ENCODE results near the gene TTC19. TPM values are rescaled to one million over a fixed set of nuclear protein-coding genes. Genes with fewer than 3 reads are reported as not detected.

Gene TTC19
- total and polyA plus RNA-seq, 4 donors, result 16.1 to 29.8 (median 24.6) TPM

DNA sequence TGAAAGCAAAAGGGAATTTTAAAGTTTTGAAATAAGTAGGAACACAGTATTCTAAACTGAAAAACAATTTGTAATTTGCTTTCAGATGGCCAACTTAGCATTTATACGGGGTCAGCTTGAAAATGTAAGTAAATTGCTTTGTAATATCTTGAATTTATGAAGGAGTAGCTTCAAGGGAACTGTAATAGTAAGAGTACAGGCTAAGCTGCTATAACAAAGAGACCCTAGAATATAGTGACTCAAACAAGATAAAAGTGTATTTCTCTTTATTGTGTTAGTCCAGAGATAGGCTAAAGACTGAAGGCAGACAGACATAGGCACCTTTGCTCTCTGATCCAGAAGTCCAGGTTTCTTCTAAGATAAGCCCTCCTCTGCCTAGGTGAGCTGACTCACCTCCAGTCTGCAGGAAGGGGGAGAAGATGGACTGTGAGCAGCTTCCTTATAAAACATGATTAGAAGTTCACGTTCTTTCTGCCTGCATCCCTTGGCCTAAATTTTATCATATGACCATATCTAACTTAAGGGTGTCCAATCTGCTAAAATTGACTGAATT, 3.2 kb downstream of the TTC19 start:
- Histone ChIP-seq H3K36me3 (ENCODE audit: control insufficient read depth in 4 of 4, insufficient read depth in 3 of 4, low read depth in 1 of 4, low read length in 3 of 4) (peaks cover 7 to 60% (median 49%) of the 10 kb centered on the region in 4 donors), H3K27me3 (ENCODE audit: control insufficient read depth in 4 of 4, insufficient read depth in 4 of 4, low read length in 3 of 4) (no peaks in the 10 kb centered on the region), H3K4me1 (ENCODE audit: control insufficient read depth in 4 of 4, insufficient read depth in 4 of 4, low read length in 3 of 4) (peaks cover 3 to 16% (median 8%) of the 10 kb centered on the region in 4 donors), H3K9me3 (ENCODE audit: control insufficient read depth in 4 of 4, low read length in 3 of 4) (no peaks in the 10 kb centered on the region), H3K9ac (ENCODE audit: low read depth in 1 of 2, low read length in 2 of 2) (no peak overlapping the region), H3K4me3 (ENCODE audit: low read depth in 1 of 3, low read length in 3 of 3) (no peak overlapping the region), H3K27ac (ENCODE audit: low read depth in 1 of 2, low read length in 2 of 2) (no peak overlapping the region)
- no peak for DNase-seq (ENCODE audit: low spot score)
- TF ChIP-seq FOXA2 (IDR thresholded peaks at IDR 0.05) (no peak), JUND (IDR thresholded peaks at IDR 0.05) (no peak), TAF1 (conservative IDR thresholded peaks at IDR 0.05) (no peak), FOXA1 (IDR thresholded peaks at IDR 0.05) (no peak), RAD21 (IDR thresholded peaks at IDR 0.05) (no peak), NR2F2 (IDR thresholded peaks at IDR 0.05) (no peak), GABPA (IDR thresholded peaks at IDR 0.05 in 1 of 2, conservative IDR thresholded peaks at IDR 0.05 in 1 of 2) (no peak), EGR1 (IDR thresholded peaks at IDR 0.05; ENCODE audit: low read depth in 2 of 2) (no peak), RXRA (IDR thresholded peaks at IDR 0.05) (no peak), HNF4A (conservative IDR thresholded peaks at IDR 0.05) (no peak), YY1 (IDR thresholded peaks at IDR 0.05) (no peak)
- TF ChIP-seq, protein P1, sequence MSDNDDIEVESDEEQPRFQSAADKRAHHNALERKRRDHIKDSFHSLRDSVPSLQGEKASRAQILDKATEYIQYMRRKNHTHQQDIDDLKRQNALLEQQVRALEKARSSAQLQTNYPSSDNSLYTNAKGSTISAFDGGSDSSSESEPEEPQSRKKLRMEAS (IDR thresholded peaks at IDR 0.05), result no peak
- TF ChIP-seq, protein P2, sequence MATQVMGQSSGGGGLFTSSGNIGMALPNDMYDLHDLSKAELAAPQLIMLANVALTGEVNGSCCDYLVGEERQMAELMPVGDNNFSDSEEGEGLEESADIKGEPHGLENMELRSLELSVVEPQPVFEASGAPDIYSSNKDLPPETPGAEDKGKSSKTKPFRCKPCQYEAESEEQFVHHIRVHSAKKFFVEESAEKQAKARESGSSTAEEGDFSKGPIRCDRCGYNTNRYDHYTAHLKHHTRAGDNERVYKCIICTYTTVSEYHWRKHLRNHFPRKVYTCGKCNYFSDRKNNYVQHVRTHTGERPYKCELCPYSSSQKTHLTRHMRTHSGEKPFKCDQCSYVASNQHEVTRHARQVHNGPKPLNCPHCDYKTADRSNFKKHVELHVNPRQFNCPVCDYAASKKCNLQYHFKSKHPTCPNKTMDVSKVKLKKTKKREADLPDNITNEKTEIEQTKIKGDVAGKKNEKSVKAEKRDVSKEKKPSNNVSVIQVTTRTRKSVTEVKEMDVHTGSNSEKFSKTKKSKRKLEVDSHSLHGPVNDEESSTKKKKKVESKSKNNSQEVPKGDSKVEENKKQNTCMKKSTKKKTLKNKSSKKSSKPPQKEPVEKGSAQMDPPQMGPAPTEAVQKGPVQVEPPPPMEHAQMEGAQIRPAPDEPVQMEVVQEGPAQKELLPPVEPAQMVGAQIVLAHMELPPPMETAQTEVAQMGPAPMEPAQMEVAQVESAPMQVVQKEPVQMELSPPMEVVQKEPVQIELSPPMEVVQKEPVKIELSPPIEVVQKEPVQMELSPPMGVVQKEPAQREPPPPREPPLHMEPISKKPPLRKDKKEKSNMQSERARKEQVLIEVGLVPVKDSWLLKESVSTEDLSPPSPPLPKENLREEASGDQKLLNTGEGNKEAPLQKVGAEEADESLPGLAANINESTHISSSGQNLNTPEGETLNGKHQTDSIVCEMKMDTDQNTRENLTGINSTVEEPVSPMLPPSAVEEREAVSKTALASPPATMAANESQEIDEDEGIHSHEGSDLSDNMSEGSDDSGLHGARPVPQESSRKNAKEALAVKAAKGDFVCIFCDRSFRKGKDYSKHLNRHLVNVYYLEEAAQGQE (IDR thresholded peaks at IDR 0.05), result no peak
- TF ChIP-seq, protein P3, sequence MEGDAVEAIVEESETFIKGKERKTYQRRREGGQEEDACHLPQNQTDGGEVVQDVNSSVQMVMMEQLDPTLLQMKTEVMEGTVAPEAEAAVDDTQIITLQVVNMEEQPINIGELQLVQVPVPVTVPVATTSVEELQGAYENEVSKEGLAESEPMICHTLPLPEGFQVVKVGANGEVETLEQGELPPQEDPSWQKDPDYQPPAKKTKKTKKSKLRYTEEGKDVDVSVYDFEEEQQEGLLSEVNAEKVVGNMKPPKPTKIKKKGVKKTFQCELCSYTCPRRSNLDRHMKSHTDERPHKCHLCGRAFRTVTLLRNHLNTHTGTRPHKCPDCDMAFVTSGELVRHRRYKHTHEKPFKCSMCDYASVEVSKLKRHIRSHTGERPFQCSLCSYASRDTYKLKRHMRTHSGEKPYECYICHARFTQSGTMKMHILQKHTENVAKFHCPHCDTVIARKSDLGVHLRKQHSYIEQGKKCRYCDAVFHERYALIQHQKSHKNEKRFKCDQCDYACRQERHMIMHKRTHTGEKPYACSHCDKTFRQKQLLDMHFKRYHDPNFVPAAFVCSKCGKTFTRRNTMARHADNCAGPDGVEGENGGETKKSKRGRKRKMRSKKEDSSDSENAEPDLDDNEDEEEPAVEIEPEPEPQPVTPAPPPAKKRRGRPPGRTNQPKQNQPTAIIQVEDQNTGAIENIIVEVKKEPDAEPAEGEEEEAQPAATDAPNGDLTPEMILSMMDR (IDR thresholded peaks at IDR 0.05; ENCODE audit: low read depth, low read length, missing input control), result no peak
- TF ChIP-seq, protein P4, sequence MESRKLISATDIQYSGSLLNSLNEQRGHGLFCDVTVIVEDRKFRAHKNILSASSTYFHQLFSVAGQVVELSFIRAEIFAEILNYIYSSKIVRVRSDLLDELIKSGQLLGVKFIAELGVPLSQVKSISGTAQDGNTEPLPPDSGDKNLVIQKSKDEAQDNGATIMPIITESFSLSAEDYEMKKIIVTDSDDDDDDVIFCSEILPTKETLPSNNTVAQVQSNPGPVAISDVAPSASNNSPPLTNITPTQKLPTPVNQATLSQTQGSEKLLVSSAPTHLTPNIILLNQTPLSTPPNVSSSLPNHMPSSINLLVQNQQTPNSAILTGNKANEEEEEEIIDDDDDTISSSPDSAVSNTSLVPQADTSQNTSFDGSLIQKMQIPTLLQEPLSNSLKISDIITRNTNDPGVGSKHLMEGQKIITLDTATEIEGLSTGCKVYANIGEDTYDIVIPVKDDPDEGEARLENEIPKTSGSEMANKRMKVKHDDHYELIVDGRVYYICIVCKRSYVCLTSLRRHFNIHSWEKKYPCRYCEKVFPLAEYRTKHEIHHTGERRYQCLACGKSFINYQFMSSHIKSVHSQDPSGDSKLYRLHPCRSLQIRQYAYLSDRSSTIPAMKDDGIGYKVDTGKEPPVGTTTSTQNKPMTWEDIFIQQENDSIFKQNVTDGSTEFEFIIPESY (IDR thresholded peaks at IDR 0.05), result no peak
- TF ChIP-seq, protein P5, sequence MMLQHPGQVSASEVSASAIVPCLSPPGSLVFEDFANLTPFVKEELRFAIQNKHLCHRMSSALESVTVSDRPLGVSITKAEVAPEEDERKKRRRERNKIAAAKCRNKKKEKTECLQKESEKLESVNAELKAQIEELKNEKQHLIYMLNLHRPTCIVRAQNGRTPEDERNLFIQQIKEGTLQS (IDR thresholded peaks at IDR 0.05), result no peak
- WGBS, result 95% methylated on average over 2 of the region's 2 CpGs

All from liver (tissue), 9 donors.